Spinal cord (tissue), 10 donors: Measurements from ENCODE around the gene PIK3R5. TPM values are rescaled to one million over a fixed set of nuclear protein-coding genes. Genes with fewer than 3 reads are reported as not detected.

Experiments
- DNase-seq, 6 donors: peaks; one replicate each; pipeline versions ENCODE4 v3.0.0 to v3.0.0-alpha.2; 2013 to 2015; ENCODE audit warnings: low spot score in 6 of 6, low read depth in 4 of 6
- H3K27ac ChIP-seq: one replicate; pipeline ENCODE4 v1.5.1; 2013; ENCODE audit warnings: low read depth, low read length, control low read depth
- H3K27me3 ChIP-seq: one replicate; pipeline ENCODE4 v1.6.1; 2013; ENCODE audit warnings: low read length; ENCODE audit not compliant: control insufficient read depth, insufficient read depth
- H3K36me3 ChIP-seq: one replicate; pipeline ENCODE4 v1.6.1; 2013; ENCODE audit warnings: low read length; ENCODE audit not compliant: control insufficient read depth, insufficient read depth
- H3K4me1 ChIP-seq: one replicate; pipeline ENCODE4 v1.6.1; 2013; ENCODE audit warnings: low read length; ENCODE audit not compliant: control insufficient read depth, insufficient read depth
- H3K4me3 ChIP-seq: one replicate; pipeline ENCODE4 v1.5.1; 2013; ENCODE audit warnings: low read depth, low read length, control low read depth
- H3K9me3 ChIP-seq: one replicate; pipeline ENCODE4 v1.6.1; 2013; ENCODE audit warnings: low read length; ENCODE audit not compliant: control insufficient read depth, insufficient read depth
- WGBS: methylation state at CpG from one replicate; pipeline ENCODE4 v1.1.5; 2013; ENCODE audit warnings: missing lambda C conversion rate; ENCODE audit not compliant: insufficient coverage; 5-methylcytosine and 5-hydroxymethylcytosine counted together
- polyA plus RNA-seq, 2 donors: library from polyadenylated mRNA; unstranded; fragments of 120-200 nt; gene quantifications; one replicate each; pipeline ENCODE4 v1.2.1, GENCODE V29; 2013; ENCODE audit not compliant: insufficient read length in 2 of 2
- total RNA-seq, 2 donors: library from RNA; depleted of rRNA in 1 of 2; stranded (reverse); fragments of 120-200 nt in 1 of 2; fragments of >200 nt in 1 of 2; gene quantifications; one replicate each; pipeline versions ENCODE4 v1.2.3 to v1.2.4, GENCODE V29; 2013 to 2014
- donor health status: healthy.

PIK3R5 gene
- total and polyA plus RNA-seq, 4 donors = 2.5 to 3.3 (median 2.7) TPM

GRCh38 chr17:8918807-8919465 is 46.6 kb downstream of the PIK3R5 start:
- no peaks in the 10 kb centered on the region for H3K4me1 ChIP-seq
- H3K27me3 ChIP-seq = no peaks in the 10 kb centered on the region
- H3K9me3 ChIP-seq = no peaks in the 10 kb centered on the region
- no peak overlapping the region for H3K27ac ChIP-seq
- H3K4me3 ChIP-seq = no peak overlapping the region
- no peak for DNase-seq
- no CpG with 5 or more reads among the region's 3 CpGs for WGBS
- H3K36me3 ChIP-seq = no peaks in the 10 kb centered on the region

- Histone ChIP-seq H3K27me3 (peaks cover 2% of the 10 kb centered on the region), H3K27ac (no peak overlapping the region), H3K9me3 (no peaks in the 10 kb centered on the region), H3K4me3 (no peak overlapping the region), H3K4me1 (no peaks in the 10 kb centered on the region), H3K36me3 (no peaks in the 10 kb centered on the region)
- 100% methylated on average over 1 of the region's 7 CpGs for WGBS
- DNase-seq = no peak
These were observed 49.0 kb downstream of the PIK3R5 start for GRCh38 chr17:8916466-8916865.

DNA sequence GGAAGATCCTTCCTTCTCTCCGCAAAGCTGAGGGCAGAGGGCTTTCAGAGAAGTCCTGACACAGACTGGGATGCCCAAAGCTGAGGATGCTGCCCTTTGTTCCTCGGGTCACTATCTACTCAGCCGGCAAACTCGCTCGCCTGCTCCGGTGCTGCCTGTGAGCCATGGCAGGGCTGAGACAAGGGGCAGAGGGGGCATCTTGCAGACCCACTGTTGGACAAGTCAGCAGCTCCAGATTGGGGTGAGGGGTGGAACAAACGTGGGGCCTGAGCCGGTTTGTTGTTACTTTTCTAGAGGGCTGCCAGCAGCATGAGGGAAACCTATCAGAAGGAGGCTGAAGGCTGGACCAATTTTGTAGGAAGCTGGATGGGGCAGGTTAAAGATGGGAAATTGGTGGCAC is 51.0 kb downstream of the PIK3R5 start:
- Histone ChIP-seq H3K27me3 (peaks cover 2% of the 10 kb centered on the region), H3K36me3 (no peaks in the 10 kb centered on the region), H3K9me3 (no peaks in the 10 kb centered on the region), H3K4me3 (no peak overlapping the region), H3K4me1 (no peaks in the 10 kb centered on the region), H3K27ac (no peak overlapping the region)
- DNase-seq = no peak
- WGBS = 88% methylated on average over 8 of the region's 8 CpGs

GRCh38 chr17:8913879-8914278 is 51.6 kb downstream of the PIK3R5 start:
- 86% methylated on average over 4 of the region's 4 CpGs for WGBS
- no peaks in the 10 kb centered on the region for H3K36me3 ChIP-seq
- no peaks in the 10 kb centered on the region for H3K4me1 ChIP-seq
- DNase-seq = no peak
- peaks cover 2% of the 10 kb centered on the region for H3K27me3 ChIP-seq
- H3K27ac ChIP-seq = no peak overlapping the region
- no peaks in the 10 kb centered on the region for H3K9me3 ChIP-seq
- no peak overlapping the region for H3K4me3 ChIP-seq

DNA sequence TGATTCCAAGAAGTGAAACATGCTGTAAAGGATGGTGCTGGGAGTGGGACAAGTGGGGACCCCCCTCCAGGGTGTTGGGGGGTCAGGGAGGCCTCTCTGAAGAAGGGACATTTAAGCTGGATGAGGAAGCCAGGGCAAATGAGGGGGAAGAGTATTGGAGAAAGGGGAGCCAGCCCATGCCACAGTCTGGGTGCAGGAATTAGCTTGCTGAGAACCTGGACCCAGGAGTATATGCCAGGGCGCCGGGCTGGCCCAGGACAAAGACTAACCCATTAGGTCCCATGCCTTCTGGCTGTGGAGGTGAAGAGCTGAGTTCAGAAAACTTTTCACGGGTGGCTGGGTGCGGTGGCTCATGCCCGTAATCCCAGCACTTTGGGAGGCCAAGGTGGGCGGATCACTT is 52.4 kb downstream of the PIK3R5 start:
- 97% methylated on average over 6 of the region's 6 CpGs for WGBS
- Histone ChIP-seq H3K4me3 (no peak overlapping the region), H3K27ac (no peak overlapping the region), H3K9me3 (no peaks in the 10 kb centered on the region), H3K36me3 (no peaks in the 10 kb centered on the region), H3K27me3 (peaks cover 2% of the 10 kb centered on the region), H3K4me1 (no peaks in the 10 kb centered on the region)
- DNase-seq = no peak

DNA sequence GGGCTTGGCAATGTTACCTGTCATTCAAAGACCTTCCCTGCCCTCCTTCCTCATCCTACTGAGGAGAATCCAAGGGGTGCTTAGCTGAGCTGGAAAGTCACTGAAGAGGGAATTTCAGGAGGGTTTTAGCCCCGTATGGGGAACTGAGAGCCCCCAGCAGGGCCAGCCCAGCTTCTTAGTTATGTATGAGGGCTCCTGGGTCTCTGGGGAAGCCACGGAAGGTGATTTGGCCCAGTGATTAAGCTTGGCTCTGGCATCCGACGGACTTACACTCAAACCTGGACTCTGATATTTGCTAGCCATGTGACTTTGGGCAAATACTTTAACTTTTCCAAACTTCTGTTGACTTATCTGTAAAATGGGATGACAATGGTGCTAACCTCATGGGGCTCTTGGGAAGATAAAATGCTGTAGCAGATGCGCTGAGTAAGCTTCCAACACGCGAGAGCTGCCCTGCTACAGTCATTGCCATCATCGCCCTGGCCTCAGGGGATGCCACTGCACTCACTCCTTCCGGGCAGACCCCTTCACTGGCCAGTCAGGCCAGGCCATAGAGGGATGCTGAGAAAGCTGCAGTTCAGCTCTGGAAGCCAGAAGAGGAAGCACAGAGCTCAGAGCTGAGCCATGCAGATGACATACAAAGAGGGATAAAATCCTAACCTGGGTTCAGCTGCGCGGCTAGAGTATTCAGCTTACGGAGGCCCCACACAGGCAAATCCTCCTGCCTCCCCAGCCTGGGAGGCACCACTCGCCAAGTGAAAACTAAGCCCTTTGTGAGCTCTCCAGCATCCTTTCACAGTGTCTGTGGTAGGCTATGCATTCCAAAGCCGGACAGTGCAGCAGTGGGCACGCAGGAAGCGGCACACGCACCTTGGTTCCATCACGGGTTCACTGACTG is 53.2 kb downstream of the PIK3R5 start:
- no peaks in the 10 kb centered on the region for H3K36me3 ChIP-seq
- DNase-seq = no peak
- WGBS = 77% methylated on average over 14 of the region's 18 CpGs
- peaks cover 2% of the 10 kb centered on the region for H3K27me3 ChIP-seq
- no peaks in the 10 kb centered on the region for H3K9me3 ChIP-seq
- H3K4me1 ChIP-seq = no peaks in the 10 kb centered on the region
- no peak overlapping the region for H3K27ac ChIP-seq
- H3K4me3 ChIP-seq = no peak overlapping the region

DNA sequence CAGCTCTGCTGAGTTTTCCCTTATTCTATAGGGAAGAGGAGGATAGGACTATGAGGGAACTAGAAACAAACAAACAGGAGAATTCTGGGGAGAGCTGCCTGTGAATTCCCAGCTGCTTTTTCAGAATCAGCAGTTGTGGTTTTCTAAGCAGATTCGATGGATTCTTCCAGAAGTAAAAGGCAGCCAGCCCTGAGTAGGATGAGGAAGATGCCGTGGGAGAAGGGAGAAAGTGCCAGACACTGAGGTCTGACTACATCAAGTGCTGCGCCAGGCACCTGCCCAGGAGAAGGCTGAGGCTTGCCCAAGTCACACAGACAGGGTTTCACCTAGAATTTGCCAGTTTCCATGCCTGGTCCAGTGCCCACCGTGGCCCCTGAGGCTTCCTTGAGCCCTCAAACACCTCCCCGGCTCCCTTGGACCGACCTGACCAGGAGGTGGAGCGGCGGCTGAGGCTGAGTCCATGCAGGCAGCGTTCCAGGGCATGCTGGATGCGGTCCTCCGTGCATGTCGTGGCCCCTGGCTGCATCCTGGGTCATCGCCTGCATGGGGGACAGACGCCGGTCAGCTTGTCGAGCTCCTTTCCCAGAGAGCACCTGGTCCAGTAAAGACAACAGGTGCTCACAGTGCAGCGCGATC is 54.4 kb downstream of the PIK3R5 start:
- Histone ChIP-seq H3K4me1 (no peaks in the 10 kb centered on the region), H3K36me3 (no peaks in the 10 kb centered on the region), H3K4me3 (no peak overlapping the region), H3K27ac (no peak overlapping the region), H3K27me3 (peaks cover 2% of the 10 kb centered on the region), H3K9me3 (no peaks in the 10 kb centered on the region)
- 87% methylated on average over 18 of the region's 18 CpGs for WGBS
- no peak for DNase-seq

DNA sequence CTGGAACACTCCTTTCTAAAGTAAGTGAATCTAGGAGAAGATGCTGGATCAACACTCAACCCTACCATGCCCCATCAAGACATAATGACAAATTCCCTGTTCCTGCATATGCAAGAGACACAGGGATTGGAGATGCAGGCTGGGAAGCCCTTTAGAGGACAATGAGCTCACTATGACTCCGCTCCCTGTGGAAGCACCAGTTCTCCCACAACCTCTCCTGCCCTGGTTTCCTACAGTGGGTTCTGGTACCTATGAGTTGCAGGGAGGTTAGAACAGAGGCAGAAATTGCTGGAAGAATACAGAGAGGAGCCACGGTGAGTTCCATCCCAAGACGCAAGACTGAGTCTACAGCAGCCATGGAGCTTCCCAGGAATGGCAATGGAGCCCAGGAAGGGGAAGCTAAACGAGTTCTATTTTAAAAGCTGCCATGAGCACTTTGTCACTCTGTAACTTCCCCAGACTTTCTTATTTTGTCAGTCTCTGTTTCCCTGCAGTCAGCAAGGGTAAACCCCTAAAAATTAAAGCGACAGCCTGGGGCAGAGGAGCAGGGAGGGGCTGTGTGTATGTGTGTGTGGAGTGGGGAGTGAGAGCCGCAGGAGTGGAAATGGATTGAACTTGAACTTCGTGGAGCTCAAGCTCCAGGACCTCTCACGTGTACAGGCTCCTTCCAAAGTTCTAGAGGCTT is 55.8 kb downstream of the PIK3R5 start:
- WGBS = 87% methylated on average over 7 of the region's 8 CpGs
- Histone ChIP-seq H3K9me3 (no peaks in the 10 kb centered on the region), H3K4me3 (no peak overlapping the region), H3K27ac (no peak overlapping the region), H3K27me3 (peaks cover 2% of the 10 kb centered on the region), H3K36me3 (no peaks in the 10 kb centered on the region), H3K4me1 (no peaks in the 10 kb centered on the region)
- DNase-seq = no peak

GRCh38 chr17:8905331-8905730 is 60.2 kb downstream of the PIK3R5 start:
- no peak for DNase-seq
- Histone ChIP-seq H3K4me1 (no peaks in the 10 kb centered on the region), H3K36me3 (no peaks in the 10 kb centered on the region), H3K27me3 (no peaks in the 10 kb centered on the region), H3K4me3 (no peak overlapping the region), H3K27ac (no peak overlapping the region), H3K9me3 (no peaks in the 10 kb centered on the region)
- WGBS = 81% methylated on average over 7 of the region's 7 CpGs
